GM23338 (cell line): ENCODE measurements around the gene ELFN2. TPM values are rescaled to one million over a fixed set of nuclear protein-coding genes. Genes with fewer than 3 reads are reported as not detected.
"Not testable (repeated sequence)": the region's sequence is repeated elsewhere in the genome, so short reads cannot be mapped to it uniquely, and the experiment has no call there.

Experiments
- ATAC-seq: fragments of 200-7000 bp; cut with Tn5 transposase; 3 replicates; pipeline ENCODE4 v1.9.1; 2020
- DNase-seq: peaks from one replicate; pipeline ENCODE4 v3.0.0-alpha.2; 2015; ENCODE audit warnings: low spot score
- H2AFZ ChIP-seq: fragments of 200-600 bp; sonication (generic); 2 replicates; pipeline ENCODE4 v1.8.0; 2016; ENCODE audit warnings: antibody characterized with exemption, mild to moderate bottlenecking, moderate library complexity
- H3F3A ChIP-seq: fragments of 200-600 bp; sonication (generic); replicated peaks from 2 replicates; pipeline ENCODE4 v1.8.0; 2017; ENCODE audit warnings: antibody characterized with exemption, mixed run types, low read depth
- H3K27ac ChIP-seq: fragments of 200-600 bp; sonication (generic); 2 replicates; pipeline ENCODE4 v1.6.1; 2016; ENCODE audit warnings: low read depth
- H3K27me3 ChIP-seq: fragments of 200-600 bp; sonication (generic); 2 replicates; pipeline ENCODE4 v1.8.0; 2016; ENCODE audit warnings: mild to moderate bottlenecking, mixed run types, moderate library complexity; ENCODE audit not compliant: insufficient read depth
- H3K36me3 ChIP-seq: fragments of 200-600 bp; sonication (generic); 2 replicates; pipeline ENCODE4 v1.8.0; 2016; ENCODE audit warnings: mild to moderate bottlenecking; ENCODE audit not compliant: insufficient read depth
- H3K4me1 ChIP-seq: fragments of 200-600 bp; sonication (generic); 2 replicates; pipeline ENCODE4 v1.8.0; 2016; ENCODE audit warnings: mild to moderate bottlenecking, moderate library complexity; ENCODE audit not compliant: insufficient read depth
- H3K4me2 ChIP-seq: fragments of 200-600 bp; sonication (generic); 2 replicates; pipeline ENCODE4 v1.7.1; 2017; ENCODE audit warnings: mixed run types
- H3K4me3 ChIP-seq: fragments of 200-600 bp; sonication (generic); 2 replicates; pipeline ENCODE4 v1.6.1; 2016; ENCODE audit warnings: mixed run types
- H3K79me2 ChIP-seq: fragments of 200-600 bp; sonication (generic); replicated peaks from 2 replicates; pipeline ENCODE4 v1.8.0; 2017; ENCODE audit warnings: mild to moderate bottlenecking; ENCODE audit not compliant: insufficient read depth
- H3K9me2 ChIP-seq: fragments of 200-600 bp; sonication (generic); 2 replicates; pipeline ENCODE4 v1.8.0; 2017; ENCODE audit not compliant: insufficient read depth
- H4K20me1 ChIP-seq: fragments of 200-600 bp; sonication (generic); replicated peaks from 2 replicates; pipeline ENCODE4 v1.8.0; 2017; ENCODE audit warnings: mild to moderate bottlenecking; ENCODE audit not compliant: insufficient read depth
- H3K27ac Mint-ChIP-seq: 2 replicates; pipeline ENCODE4 v1.8.0; 2020; ENCODE audit warnings: inconsistent platforms, mild to moderate bottlenecking, moderate library complexity, mixed read lengths
- H3K27me3 Mint-ChIP-seq: 3 replicates; pipeline ENCODE4 v1.8.0; 2022; ENCODE audit warnings: low read depth, mild to moderate bottlenecking, moderate library complexity, mixed read lengths, inconsistent platforms; ENCODE audit not compliant: insufficient read depth, poor library complexity
- H3K36me3 Mint-ChIP-seq: 3 replicates; pipeline ENCODE4 v1.8.0; 2021; ENCODE audit warnings: low read depth, mild to moderate bottlenecking, inconsistent platforms, moderate library complexity, mixed read lengths
- H3K4me1 Mint-ChIP-seq: 3 replicates; pipeline ENCODE4 v1.8.0; 2020; ENCODE audit warnings: mild to moderate bottlenecking, inconsistent platforms, mixed read lengths
- H3K4me3 Mint-ChIP-seq: 3 replicates; pipeline ENCODE4 v1.8.0; 2021; ENCODE audit warnings: moderate library complexity, mild to moderate bottlenecking, inconsistent platforms, mixed read lengths
- H3K9me3 Mint-ChIP-seq: 3 replicates; pipeline ENCODE4 v1.8.0; 2020; ENCODE audit warnings: moderate library complexity, mild to moderate bottlenecking, inconsistent platforms, mixed read lengths
- CREB1 ChIP-seq: fragments of 250-450 bp; sonication (Bioruptor Pico); IDR thresholded peaks from 2 replicates; pipeline ENCODE4 v1.5.0; 2020; ENCODE audit warnings: low read depth, mild to moderate bottlenecking, moderate library complexity
- EZH2 ChIP-seq: fragments of 200-600 bp; sonication (generic); IDR thresholded peaks from one replicate; pipeline ENCODE4 v1.8.0; 2017; ENCODE audit warnings: antibody characterized with exemption, mild to moderate bottlenecking, low read depth; ENCODE audit not compliant: unreplicated experiment
- EZH2phosphoT487 ChIP-seq: fragments of 200-600 bp; sonication (generic); IDR thresholded peaks from one replicate; pipeline ENCODE4 v1.8.1; 2018; ENCODE audit warnings: antibody characterized with exemption; ENCODE audit not compliant: unreplicated experiment
- JUNB ChIP-seq: IDR thresholded peaks from one replicate; pipeline ENCODE4 v1.6.1; 2016; ENCODE audit warnings: antibody characterized with exemption; ENCODE audit not compliant: unreplicated experiment
- NANOG ChIP-seq: IDR thresholded peaks from 2 replicates; pipeline ENCODE4 v1.6.1; 2016; ENCODE audit warnings: antibody characterized with exemption, borderline replicate concordance
- POLR2AphosphoS5 ChIP-seq: IDR thresholded peaks from 2 replicates; pipeline ENCODE4 v1.6.1; 2016; ENCODE audit warnings: antibody characterized with exemption, low read depth
- STAT1 ChIP-seq: IDR thresholded peaks from one replicate; pipeline ENCODE4 v1.6.1; 2016; ENCODE audit warnings: antibody characterized with exemption; ENCODE audit not compliant: unreplicated experiment
- ZNF114 ChIP-seq: fragments of 250-450 bp; sonication (Bioruptor Pico); IDR thresholded peaks from 2 replicates; pipeline ENCODE4 v1.5.0; 2020; ENCODE audit warnings: mild to moderate bottlenecking, moderate library complexity
- ZNF331 ChIP-seq: fragments of 250-450 bp; sonication (Bioruptor Pico); IDR thresholded peaks from 2 replicates; pipeline ENCODE4 v1.5.0; 2020; ENCODE audit warnings: low read depth, mild to moderate bottlenecking, moderate library complexity
- polyA plus RNA-seq: library from polyadenylated mRNA; unstranded; fragments of >200 nt; fragmentation: Nextera tagmentation; extraction: Ambion mirVana; gene quantifications from 2 replicates; pipeline ENCODE4 v1.2.1, GENCODE V29; 2016
- total RNA-seq: library from RNA; depleted of rRNA; stranded (reverse); fragments of >200 nt; shearing (Covaris generic); gene quantifications from 2 replicates; pipeline ENCODE4 v1.2.3, GENCODE V29; 2014
- TF ChIP-seq, protein P1 (sequence below): IDR thresholded peaks from 2 replicates; pipeline ENCODE4 v1.6.1; 2016; ENCODE audit warnings: antibody characterized with exemption
- TF ChIP-seq, protein P2 (sequence below), 2 experiments: fragments of 200-600 bp in 1 of 2; sonication (generic) in 1 of 2; conservative IDR thresholded peaks; 2 replicates each; pipeline versions ENCODE4 v1.5.1 to v1.6.1; 2016 to 2017; ENCODE audit warnings: antibody characterized with exemption in 2 of 2, low read depth in 2 of 2, mild to moderate bottlenecking in 2 of 2, moderate library complexity in 1 of 2

ELFN2 gene
- total and polyA plus RNA-seq, 2 experiments from 2014 or later = 0.18 to 0.35 TPM

- TF ChIP-seq POLR2AphosphoS5 (no peak), CREB1 (CRISPR knock-in tag) (no peak), EZH2 (no peak), NANOG (no peak), EZH2phosphoT487 (no peak), ZNF114 (CRISPR knock-in tag) (no peak), JUNB (no peak), STAT1 (no peak)
- TF ChIP-seq, protein P1, sequence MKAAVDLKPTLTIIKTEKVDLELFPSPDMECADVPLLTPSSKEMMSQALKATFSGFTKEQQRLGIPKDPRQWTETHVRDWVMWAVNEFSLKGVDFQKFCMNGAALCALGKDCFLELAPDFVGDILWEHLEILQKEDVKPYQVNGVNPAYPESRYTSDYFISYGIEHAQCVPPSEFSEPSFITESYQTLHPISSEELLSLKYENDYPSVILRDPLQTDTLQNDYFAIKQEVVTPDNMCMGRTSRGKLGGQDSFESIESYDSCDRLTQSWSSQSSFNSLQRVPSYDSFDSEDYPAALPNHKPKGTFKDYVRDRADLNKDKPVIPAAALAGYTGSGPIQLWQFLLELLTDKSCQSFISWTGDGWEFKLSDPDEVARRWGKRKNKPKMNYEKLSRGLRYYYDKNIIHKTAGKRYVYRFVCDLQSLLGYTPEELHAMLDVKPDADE = no peak
Measured at GRCh38 chr22:37400719-37401118, 26.6 kb downstream of the ELFN2 start (continued).

DNA sequence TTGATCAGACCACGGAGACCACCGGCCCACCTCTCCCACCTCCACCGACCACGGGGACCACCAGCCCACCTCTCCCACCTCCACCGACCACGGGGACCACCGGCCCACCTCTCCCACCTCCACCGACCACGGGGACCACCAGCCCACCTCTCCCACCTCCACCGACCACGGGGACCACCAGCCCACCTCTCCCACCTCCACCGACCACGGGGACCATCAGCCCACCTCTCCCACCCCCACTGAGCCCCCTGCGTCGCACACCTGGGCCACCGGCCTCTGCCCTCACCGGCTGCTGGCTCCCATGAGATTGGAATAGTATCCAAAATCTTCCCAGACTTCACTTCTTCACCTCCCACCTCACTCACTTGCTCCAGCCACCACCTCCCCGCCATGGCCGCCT is 27.8 kb downstream of the ELFN2 start:
- H3K4me3 ChIP-seq, H3K4me3 Mint-ChIP-seq, H4K20me1 ChIP-seq, H3K36me3 ChIP-seq, H3K9me2 ChIP-seq, ATAC-seq, H2AFZ ChIP-seq, H3K27me3 Mint-ChIP-seq, H3K4me1 ChIP-seq, H3K36me3 Mint-ChIP-seq, H3F3A ChIP-seq, H3K27ac ChIP-seq, H3K79me2 ChIP-seq, H3K4me2 ChIP-seq, H3K27ac Mint-ChIP-seq, DNase-seq, H3K27me3 ChIP-seq, H3K9me3 Mint-ChIP-seq: not testable (repeated sequence)
- H3K4me1 Mint-ChIP-seq = peaks cover 28% of the 10 kb centered on the region

- no peak overlapping the region for H3K27ac Mint-ChIP-seq
- Histone ChIP-seq H3F3A (no peaks in the 10 kb centered on the region), H3K9me2 (no peaks in the 10 kb centered on the region), H4K20me1 (no peaks in the 10 kb centered on the region), H3K27me3 (no peaks in the 10 kb centered on the region), H2AFZ (no peak overlapping the region), H3K79me2 (no peaks in the 10 kb centered on the region), H3K4me1 (no peaks in the 10 kb centered on the region), H3K4me3 (no peak overlapping the region), H3K36me3 (no peaks in the 10 kb centered on the region), H3K27ac (no peak overlapping the region), H3K4me2 (no peak overlapping the region)
- no peaks in the 10 kb centered on the region for H3K36me3 Mint-ChIP-seq
- no peak for ATAC-seq
- no peaks in the 10 kb centered on the region for H3K9me3 Mint-ChIP-seq
- peaks cover 5% of the 10 kb centered on the region for H3K27me3 Mint-ChIP-seq
- no peak for DNase-seq
- peaks cover 14% of the 10 kb centered on the region for H3K4me1 Mint-ChIP-seq
- no peak overlapping the region for H3K4me3 Mint-ChIP-seq
- TF ChIP-seq ZNF114 (CRISPR knock-in tag) = no peak
- no peak for TF ChIP-seq POLR2AphosphoS5
- TF ChIP-seq EZH2 = no peak
- TF ChIP-seq CREB1 (CRISPR knock-in tag) = no peak
- TF ChIP-seq, protein P1 = no peak
- no peak for TF ChIP-seq NANOG
- TF ChIP-seq, protein P2, sequence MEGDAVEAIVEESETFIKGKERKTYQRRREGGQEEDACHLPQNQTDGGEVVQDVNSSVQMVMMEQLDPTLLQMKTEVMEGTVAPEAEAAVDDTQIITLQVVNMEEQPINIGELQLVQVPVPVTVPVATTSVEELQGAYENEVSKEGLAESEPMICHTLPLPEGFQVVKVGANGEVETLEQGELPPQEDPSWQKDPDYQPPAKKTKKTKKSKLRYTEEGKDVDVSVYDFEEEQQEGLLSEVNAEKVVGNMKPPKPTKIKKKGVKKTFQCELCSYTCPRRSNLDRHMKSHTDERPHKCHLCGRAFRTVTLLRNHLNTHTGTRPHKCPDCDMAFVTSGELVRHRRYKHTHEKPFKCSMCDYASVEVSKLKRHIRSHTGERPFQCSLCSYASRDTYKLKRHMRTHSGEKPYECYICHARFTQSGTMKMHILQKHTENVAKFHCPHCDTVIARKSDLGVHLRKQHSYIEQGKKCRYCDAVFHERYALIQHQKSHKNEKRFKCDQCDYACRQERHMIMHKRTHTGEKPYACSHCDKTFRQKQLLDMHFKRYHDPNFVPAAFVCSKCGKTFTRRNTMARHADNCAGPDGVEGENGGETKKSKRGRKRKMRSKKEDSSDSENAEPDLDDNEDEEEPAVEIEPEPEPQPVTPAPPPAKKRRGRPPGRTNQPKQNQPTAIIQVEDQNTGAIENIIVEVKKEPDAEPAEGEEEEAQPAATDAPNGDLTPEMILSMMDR (conservative IDR thresholded peaks at IDR 0.05; ENCODE audit: low read depth in 2 of 2) = no peak
- TF ChIP-seq ZNF331 = no peak
Measured at GRCh38 chr22:37397226-37397625, 30.1 kb downstream of the ELFN2 start.
